Head of caudate nucleus (tissue), 42 donors: ENCODE measurements around the gene ANTXR2.

Experiments
- DNase-seq, 42 donors: peaks; one replicate each; pipeline versions ENCODE4 v3.0.0 to v3.0.0-alpha.2; 2020 to 2021; ENCODE audit warnings: mixed read lengths in 7 of 42
- intact Hi-C: fragments of 100-400 bp; cut with DNase I; formaldehyde crosslinking; loops from one replicate; pipeline ENCODE4 v1.15.0; 2022

ANTXR2 gene

GRCh38 chr4:80093563-80093962 is 20.5 kb upstream of the ANTXR2 start:
- intact Hi-C loops: no loop called here
- no peak for DNase-seq

GRCh38 chr4:80092847-80093246 is 19.8 kb upstream of the ANTXR2 start:
- intact Hi-C loops: no loop called here
- no peak for DNase-seq

- intact Hi-C loops: no loop called here
- DNase-seq: no peak
Observed at GRCh38 chr4:80092088-80092487, 19.1 kb upstream of the ANTXR2 start.

GRCh38 chr4:80091688-80092087 is 18.7 kb upstream of the ANTXR2 start:
- no peak for DNase-seq
- intact Hi-C loops: no loop called here

- intact Hi-C loops: no loop called here
- DNase-seq: no peak
Observed at GRCh38 chr4:80091184-80091583, 18.2 kb upstream of the ANTXR2 start.

- intact Hi-C loops: no loop called here
- DNase-seq: no peak
Observed at GRCh38 chr4:80090090-80090489, 17.1 kb upstream of the ANTXR2 start.

- intact Hi-C loops: no loop called here
- no peak for DNase-seq
Observed at GRCh38 chr4:80088471-80088870, 15.4 kb upstream of the ANTXR2 start.

- intact Hi-C loops: no loop called here
- no peak for DNase-seq
Observed at GRCh38 chr4:80086296-80086695, 13.3 kb upstream of the ANTXR2 start.

GRCh38 chr4:80085081-80085480 is 12.1 kb upstream of the ANTXR2 start:
- intact Hi-C loops: no loop called here
- DNase-seq: no peak

GRCh38 chr4:80082693-80083092 is 9.7 kb upstream of the ANTXR2 start:
- DNase-seq: no peak
- intact Hi-C loops: no loop called here

- intact Hi-C loops: no loop called here
- no peak for DNase-seq
Observed at GRCh38 chr4:80081566-80081965, 8.5 kb upstream of the ANTXR2 start.

GRCh38 chr4:80079255-80079923 is 6.4 kb upstream of the ANTXR2 start:
- no peak for DNase-seq
- intact Hi-C loops: no loop called here

- intact Hi-C loops: no loop called here
- no peak for DNase-seq
Observed at GRCh38 chr4:80078346-80079092, 5.5 kb upstream of the ANTXR2 start.

GRCh38 chr4:80077639-80078038 is 4.6 kb upstream of the ANTXR2 start:
- DNase-seq: no peak
- intact Hi-C loops: no loop called here

- DNase-seq: no peak
- intact Hi-C loops: no loop called here
Observed at GRCh38 chr4:80076681-80077080, 3.7 kb upstream of the ANTXR2 start.

- intact Hi-C loops: no loop called here
- no peak for DNase-seq
Observed at GRCh38 chr4:80075995-80076675, 3.1 kb upstream of the ANTXR2 start.

- intact Hi-C loops: no loop called here
- DNase-seq: no peak
Observed at GRCh38 chr4:80074651-80075050, 1.6 kb upstream of the ANTXR2 start.

GRCh38 chr4:80074069-80074468 is 1.0 kb upstream of the ANTXR2 start:
- intact Hi-C loops: no loop called here
- DNase-seq: no peak

- intact Hi-C loops: no loop called here
- DNase-seq: no peak
Observed at GRCh38 chr4:80073473-80074008, 512 bp upstream of the ANTXR2 start.

GRCh38 chr4:80072228-80072743 is 743 bp downstream of the ANTXR2 start:
- intact Hi-C loops: no loop called here
- peak in 41 of 42 donors; percentile 8 to 58 (median 23) for DNase-seq
